ENCODE data around the gene CDC73.

Gene CDC73

DNA sequence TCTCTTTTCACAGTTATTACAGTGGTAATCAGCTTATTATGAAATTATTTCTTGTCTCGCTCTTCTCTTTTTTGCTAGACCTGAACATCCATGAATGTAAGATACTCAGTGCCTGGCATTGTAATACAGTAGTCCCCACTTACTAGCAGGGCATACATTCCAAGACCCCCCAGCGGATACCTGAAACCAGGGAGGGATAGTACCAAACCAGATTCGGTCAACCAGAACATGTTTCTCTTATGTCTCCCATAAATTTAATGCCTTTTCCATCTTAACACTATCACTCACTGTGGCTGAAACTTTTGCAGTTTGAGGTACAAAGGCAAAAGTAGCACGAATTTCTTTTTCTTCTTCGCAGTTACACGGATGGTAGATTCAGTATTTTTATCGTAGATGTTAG lies 89.2 kb downstream of the CDC73 start:
- TF ChIP-seq TAF1 (IDR thresholded peaks at IDR 0.05; ENCODE audit: borderline replicate concordance, insufficient read depth, low read length): no peak
- TF ChIP-seq, protein P1, sequence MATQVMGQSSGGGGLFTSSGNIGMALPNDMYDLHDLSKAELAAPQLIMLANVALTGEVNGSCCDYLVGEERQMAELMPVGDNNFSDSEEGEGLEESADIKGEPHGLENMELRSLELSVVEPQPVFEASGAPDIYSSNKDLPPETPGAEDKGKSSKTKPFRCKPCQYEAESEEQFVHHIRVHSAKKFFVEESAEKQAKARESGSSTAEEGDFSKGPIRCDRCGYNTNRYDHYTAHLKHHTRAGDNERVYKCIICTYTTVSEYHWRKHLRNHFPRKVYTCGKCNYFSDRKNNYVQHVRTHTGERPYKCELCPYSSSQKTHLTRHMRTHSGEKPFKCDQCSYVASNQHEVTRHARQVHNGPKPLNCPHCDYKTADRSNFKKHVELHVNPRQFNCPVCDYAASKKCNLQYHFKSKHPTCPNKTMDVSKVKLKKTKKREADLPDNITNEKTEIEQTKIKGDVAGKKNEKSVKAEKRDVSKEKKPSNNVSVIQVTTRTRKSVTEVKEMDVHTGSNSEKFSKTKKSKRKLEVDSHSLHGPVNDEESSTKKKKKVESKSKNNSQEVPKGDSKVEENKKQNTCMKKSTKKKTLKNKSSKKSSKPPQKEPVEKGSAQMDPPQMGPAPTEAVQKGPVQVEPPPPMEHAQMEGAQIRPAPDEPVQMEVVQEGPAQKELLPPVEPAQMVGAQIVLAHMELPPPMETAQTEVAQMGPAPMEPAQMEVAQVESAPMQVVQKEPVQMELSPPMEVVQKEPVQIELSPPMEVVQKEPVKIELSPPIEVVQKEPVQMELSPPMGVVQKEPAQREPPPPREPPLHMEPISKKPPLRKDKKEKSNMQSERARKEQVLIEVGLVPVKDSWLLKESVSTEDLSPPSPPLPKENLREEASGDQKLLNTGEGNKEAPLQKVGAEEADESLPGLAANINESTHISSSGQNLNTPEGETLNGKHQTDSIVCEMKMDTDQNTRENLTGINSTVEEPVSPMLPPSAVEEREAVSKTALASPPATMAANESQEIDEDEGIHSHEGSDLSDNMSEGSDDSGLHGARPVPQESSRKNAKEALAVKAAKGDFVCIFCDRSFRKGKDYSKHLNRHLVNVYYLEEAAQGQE (IDR thresholded peaks at IDR 0.05; ENCODE audit: insufficient read depth in 1 of 2, low read depth in 2 of 2, low read length in 2 of 2): no peak

DNA sequence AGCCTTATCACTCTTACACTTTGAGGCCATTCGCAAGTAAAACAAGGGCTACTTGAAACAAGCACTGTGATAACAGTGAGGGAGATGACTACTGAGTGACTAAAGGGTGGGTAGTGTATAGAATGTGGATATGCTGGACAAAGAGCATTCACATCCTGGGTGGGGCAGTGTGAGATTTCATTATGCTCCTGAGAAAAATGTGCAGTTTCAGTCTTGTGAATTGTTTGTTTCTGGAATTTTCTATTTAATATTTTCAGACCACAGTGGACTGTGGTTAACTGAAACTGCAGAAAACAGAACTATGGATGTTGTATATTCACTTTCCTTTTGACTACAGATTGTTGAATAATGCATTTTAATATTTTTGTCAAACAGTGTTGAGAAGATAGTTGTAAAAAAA lies 89.7 kb downstream of the CDC73 start:
- TF ChIP-seq, protein P1 (IDR thresholded peaks at IDR 0.05; ENCODE audit: insufficient read depth in 1 of 2, low read depth in 2 of 2, low read length in 2 of 2): no peak
- TF ChIP-seq FOXP2 (optimal IDR thresholded peaks at IDR 0.05; ENCODE audit: borderline replicate concordance, extremely low read depth, extremely low read length, insufficient read depth): no peak
- no peak for TF ChIP-seq SIN3A (IDR thresholded peaks at IDR 0.05; ENCODE audit: borderline replicate concordance, insufficient read depth, low read length)
- TF ChIP-seq POLR2AphosphoS5 (IDR thresholded peaks at IDR 0.05; ENCODE audit: low read depth, low read length): no peak
- TF ChIP-seq TAF1 (IDR thresholded peaks at IDR 0.05; ENCODE audit: borderline replicate concordance, insufficient read depth, low read length): no peak

DNA sequence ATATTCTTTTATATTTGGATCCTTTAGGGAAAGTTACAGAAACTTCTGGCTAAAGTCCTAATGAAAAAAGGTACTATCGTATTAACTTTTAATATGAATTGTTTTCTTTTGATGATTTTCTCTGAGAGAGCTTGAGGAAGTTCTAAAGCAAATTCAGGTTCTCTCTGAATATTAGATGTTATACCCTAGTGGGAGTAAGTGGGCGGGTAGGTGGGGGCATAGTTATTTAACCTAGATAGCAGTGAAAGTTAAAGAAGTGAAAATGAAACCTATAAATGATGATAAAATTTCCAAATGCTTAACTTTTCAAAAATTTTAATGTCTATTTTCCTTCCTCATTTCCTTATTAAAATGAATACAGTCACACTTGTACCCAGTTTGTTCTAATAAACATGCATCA lies 90.8 kb downstream of the CDC73 start:
- TF ChIP-seq TAF1 (IDR thresholded peaks at IDR 0.05; ENCODE audit: borderline replicate concordance, insufficient read depth, low read length) (no peak), POLR2AphosphoS5 (IDR thresholded peaks at IDR 0.05; ENCODE audit: low read depth, low read length) (no peak), SIN3A (IDR thresholded peaks at IDR 0.05; ENCODE audit: borderline replicate concordance, insufficient read depth, low read length) (no peak), FOXP2 (optimal IDR thresholded peaks at IDR 0.05; ENCODE audit: borderline replicate concordance, extremely low read depth, extremely low read length, insufficient read depth) (no peak)
- TF ChIP-seq, protein P1 (IDR thresholded peaks at IDR 0.05; ENCODE audit: insufficient read depth in 1 of 2, low read depth in 2 of 2, low read length in 2 of 2): no peak

DNA sequence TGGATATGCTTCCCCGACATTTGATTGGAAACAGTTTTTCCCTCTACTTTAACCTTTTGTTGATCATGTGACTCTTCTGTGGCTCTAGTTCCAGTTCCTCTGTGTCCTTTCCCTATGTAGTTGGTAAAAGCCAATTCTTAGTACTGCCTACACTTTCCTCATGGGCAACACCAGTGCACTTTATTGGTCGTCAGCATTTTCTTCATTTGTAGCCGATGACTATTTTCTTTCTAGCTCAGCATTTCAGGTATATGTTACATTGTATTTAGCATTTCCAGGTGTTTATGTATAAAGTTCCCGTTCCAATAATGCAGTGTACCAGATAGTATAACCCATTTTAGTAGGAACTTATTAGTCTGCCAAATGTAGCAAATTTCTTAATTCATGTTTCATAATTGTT lies 92.2 kb downstream of the CDC73 start:
- TF ChIP-seq SIN3A (IDR thresholded peaks at IDR 0.05; ENCODE audit: borderline replicate concordance, insufficient read depth, low read length) (no peak), POLR2AphosphoS5 (IDR thresholded peaks at IDR 0.05; ENCODE audit: low read depth, low read length) (no peak), TAF1 (IDR thresholded peaks at IDR 0.05; ENCODE audit: borderline replicate concordance, insufficient read depth, low read length) (no peak), FOXP2 (optimal IDR thresholded peaks at IDR 0.05; ENCODE audit: borderline replicate concordance, extremely low read depth, extremely low read length, insufficient read depth) (no peak)
- TF ChIP-seq, protein P1 (IDR thresholded peaks at IDR 0.05; ENCODE audit: insufficient read depth in 1 of 2, low read depth in 2 of 2, low read length in 2 of 2): no peak

DNA sequence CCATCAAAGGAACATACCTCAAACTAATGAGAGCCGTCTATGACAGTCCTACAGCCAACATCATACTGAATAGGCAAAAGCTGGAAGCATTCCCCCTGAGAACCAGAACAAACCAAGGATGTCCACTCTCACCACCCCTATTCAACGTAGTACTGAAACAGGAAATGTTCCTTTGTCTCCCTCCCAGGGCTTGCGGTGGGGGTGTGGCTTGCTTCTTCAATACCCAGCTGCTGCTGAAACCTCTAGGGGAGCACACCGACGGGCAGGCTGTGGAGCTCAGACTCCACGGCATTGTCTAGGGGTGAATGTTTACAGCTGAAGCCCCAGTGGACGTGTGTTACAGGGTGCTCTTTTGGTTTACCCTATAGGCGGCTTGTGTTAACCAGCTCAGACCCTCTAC lies 95.1 kb downstream of the CDC73 start:
- TF ChIP-seq POLR2AphosphoS5 (IDR thresholded peaks at IDR 0.05; ENCODE audit: low read depth, low read length): no peak
- no peak for TF ChIP-seq TAF1 (IDR thresholded peaks at IDR 0.05; ENCODE audit: borderline replicate concordance, insufficient read depth, low read length)
- TF ChIP-seq, protein P1 (IDR thresholded peaks at IDR 0.05; ENCODE audit: insufficient read depth in 1 of 2, low read depth in 2 of 2, low read length in 2 of 2): no peak
- no peak for TF ChIP-seq SIN3A (IDR thresholded peaks at IDR 0.05; ENCODE audit: borderline replicate concordance, insufficient read depth, low read length)
- no peak for TF ChIP-seq FOXP2 (optimal IDR thresholded peaks at IDR 0.05; ENCODE audit: borderline replicate concordance, extremely low read depth, extremely low read length, insufficient read depth)
